ENCODE results near the gene WDFY1.

GRCh38 chr2:223870840-223871611 is 74.1 kb downstream of the WDFY1 start:
- TF ChIP-seq CTCF (IDR thresholded peaks at IDR 0.05): no peak
- TF ChIP-seq POLR2A (IDR thresholded peaks at IDR 0.05): no peak

Measured in adrenal gland (tissue), 5 donors.